ENCODE data around the gene ANO2.

ANO2 gene

DNA sequence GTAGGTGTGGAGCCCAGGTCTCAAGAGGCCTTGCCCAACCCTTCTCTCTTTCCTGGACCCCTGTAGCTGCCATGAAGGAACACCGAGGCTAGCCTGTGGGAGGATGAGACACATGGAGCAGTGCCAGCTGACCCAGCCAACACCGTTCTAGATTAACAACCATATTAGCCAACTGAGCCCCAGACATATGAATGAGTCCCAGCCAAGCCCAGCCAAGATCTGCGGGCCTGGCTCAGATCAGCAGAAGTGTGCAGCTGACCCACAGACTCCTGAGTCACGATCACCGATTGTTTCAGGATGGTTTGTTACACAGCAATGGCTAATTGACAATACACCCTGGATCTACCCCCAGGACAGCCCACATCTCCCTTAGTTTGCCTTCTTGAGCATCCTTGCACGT, 431.0 kb downstream of the ANO2 start:
- no peak for DNase-seq (ENCODE audit: low read depth)

DNA sequence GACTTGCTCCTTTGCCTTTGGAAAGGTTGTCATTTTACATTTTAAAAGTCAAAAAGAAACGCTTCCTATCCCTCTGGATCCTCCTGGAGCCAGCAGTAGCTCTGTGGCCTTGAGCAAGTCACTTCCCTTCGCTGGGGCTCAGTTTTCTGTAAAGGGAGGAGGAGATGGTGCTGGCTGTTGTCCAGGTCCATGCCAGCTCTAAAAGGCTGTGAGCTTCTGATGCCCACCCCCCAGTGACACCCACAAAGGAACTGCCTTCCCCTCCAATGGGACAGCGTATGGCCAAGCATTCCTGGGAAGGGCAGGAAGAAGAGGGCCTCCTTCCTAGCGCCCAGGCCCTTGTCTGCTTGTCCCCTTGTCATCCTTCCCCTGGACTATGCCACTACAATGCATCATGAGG, 431.7 kb downstream of the ANO2 start:
- DNase-seq (ENCODE audit: low read depth): no peak

Measured in iris pigment epithelial cell (primary cell).